Glutamatergic neuron (in vitro differentiated cells): Measurements from ENCODE around the gene FAM136A. TPM values are rescaled to one million over a fixed set of nuclear protein-coding genes. Genes with fewer than 3 reads are reported as not detected.
"Not testable (repeated sequence)": the region's sequence is repeated elsewhere in the genome, so short reads cannot be mapped to it uniquely, and the experiment has no call there.

Source experiments
- DNase-seq: peaks from one replicate; pipeline ENCODE4 v3.0.0; 2022
- H3K27ac Mint-ChIP-seq: one replicate; pipeline ENCODE4 v1.8.0; 2020; ENCODE audit warnings: mild to moderate bottlenecking, mixed read lengths, inconsistent platforms; ENCODE audit not compliant: unreplicated experiment
- H3K27me3 Mint-ChIP-seq: one replicate; pipeline ENCODE4 v1.8.0; 2020; ENCODE audit warnings: mild to moderate bottlenecking, moderate library complexity, mixed read lengths, inconsistent platforms; ENCODE audit not compliant: unreplicated experiment
- H3K36me3 Mint-ChIP-seq: one replicate; pipeline ENCODE4 v1.8.0; 2020; ENCODE audit warnings: mild to moderate bottlenecking, mixed read lengths, inconsistent platforms; ENCODE audit not compliant: unreplicated experiment
- H3K4me1 Mint-ChIP-seq: one replicate; pipeline ENCODE4 v1.8.0; 2020; ENCODE audit warnings: mild to moderate bottlenecking, low read depth, mixed read lengths, inconsistent platforms; ENCODE audit not compliant: unreplicated experiment
- H3K4me3 Mint-ChIP-seq: one replicate; pipeline ENCODE4 v1.8.0; 2020; ENCODE audit warnings: mild to moderate bottlenecking, mixed read lengths, inconsistent platforms; ENCODE audit not compliant: unreplicated experiment
- H3K9me3 Mint-ChIP-seq: one replicate; pipeline ENCODE4 v1.8.0; 2020; ENCODE audit warnings: mild to moderate bottlenecking, moderate library complexity, mixed read lengths, inconsistent platforms; ENCODE audit not compliant: unreplicated experiment
- total RNA-seq: library from RNA; stranded (reverse); fragmentation: NEBNext Ultra II Directional; extraction: Animal tissue kit (Norgen Biotek cat#: 25700); gene quantifications from one replicate; pipeline ENCODE4 v1.2.1, GENCODE V29; 2021; ENCODE audit not compliant: unreplicated experiment
- TF ChIP-seq, protein P1 (sequence below): fragments of 200-600 bp; sonication (generic); IDR thresholded peaks from one replicate; pipeline ENCODE4 v1.5.0; 2021; ENCODE audit not compliant: partially characterized antibody, unreplicated experiment

Gene FAM136A
- total RNA-seq, 1 donor from 2014 or later = 17.3 TPM

DNA sequence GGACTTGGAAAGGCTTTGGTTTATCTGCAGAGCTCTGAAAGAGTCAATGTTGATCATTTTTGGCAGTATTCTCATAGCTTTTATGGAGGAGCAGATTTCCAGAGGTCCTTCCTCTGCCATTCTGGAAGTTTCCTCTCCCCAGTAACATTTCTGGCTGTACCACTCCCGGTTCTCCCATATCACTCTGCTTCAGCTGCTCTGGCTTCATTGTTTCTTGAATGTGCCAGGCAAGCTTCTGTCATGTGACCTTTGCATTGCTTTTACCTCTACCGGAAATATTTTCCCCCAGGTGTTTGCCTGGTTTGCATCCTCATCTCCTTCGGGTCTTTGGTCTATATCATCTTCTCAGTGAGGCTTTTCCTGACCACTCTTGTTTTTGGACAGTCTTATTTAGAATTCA lies 31.5 kb downstream of the FAM136A start:
- H3K4me1 Mint-ChIP-seq = peaks cover 3% of the 10 kb centered on the region
- TF ChIP-seq, protein P1, sequence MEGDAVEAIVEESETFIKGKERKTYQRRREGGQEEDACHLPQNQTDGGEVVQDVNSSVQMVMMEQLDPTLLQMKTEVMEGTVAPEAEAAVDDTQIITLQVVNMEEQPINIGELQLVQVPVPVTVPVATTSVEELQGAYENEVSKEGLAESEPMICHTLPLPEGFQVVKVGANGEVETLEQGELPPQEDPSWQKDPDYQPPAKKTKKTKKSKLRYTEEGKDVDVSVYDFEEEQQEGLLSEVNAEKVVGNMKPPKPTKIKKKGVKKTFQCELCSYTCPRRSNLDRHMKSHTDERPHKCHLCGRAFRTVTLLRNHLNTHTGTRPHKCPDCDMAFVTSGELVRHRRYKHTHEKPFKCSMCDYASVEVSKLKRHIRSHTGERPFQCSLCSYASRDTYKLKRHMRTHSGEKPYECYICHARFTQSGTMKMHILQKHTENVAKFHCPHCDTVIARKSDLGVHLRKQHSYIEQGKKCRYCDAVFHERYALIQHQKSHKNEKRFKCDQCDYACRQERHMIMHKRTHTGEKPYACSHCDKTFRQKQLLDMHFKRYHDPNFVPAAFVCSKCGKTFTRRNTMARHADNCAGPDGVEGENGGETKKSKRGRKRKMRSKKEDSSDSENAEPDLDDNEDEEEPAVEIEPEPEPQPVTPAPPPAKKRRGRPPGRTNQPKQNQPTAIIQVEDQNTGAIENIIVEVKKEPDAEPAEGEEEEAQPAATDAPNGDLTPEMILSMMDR = no peak
- peaks cover 5% of the 10 kb centered on the region for H3K9me3 Mint-ChIP-seq
- H3K27ac Mint-ChIP-seq = no peak overlapping the region
- DNase-seq = no peak
- no peak overlapping the region for H3K4me3 Mint-ChIP-seq
- H3K36me3 Mint-ChIP-seq = peaks cover 15% of the 10 kb centered on the region
- H3K27me3 Mint-ChIP-seq = peaks cover 1% of the 10 kb centered on the region

DNA sequence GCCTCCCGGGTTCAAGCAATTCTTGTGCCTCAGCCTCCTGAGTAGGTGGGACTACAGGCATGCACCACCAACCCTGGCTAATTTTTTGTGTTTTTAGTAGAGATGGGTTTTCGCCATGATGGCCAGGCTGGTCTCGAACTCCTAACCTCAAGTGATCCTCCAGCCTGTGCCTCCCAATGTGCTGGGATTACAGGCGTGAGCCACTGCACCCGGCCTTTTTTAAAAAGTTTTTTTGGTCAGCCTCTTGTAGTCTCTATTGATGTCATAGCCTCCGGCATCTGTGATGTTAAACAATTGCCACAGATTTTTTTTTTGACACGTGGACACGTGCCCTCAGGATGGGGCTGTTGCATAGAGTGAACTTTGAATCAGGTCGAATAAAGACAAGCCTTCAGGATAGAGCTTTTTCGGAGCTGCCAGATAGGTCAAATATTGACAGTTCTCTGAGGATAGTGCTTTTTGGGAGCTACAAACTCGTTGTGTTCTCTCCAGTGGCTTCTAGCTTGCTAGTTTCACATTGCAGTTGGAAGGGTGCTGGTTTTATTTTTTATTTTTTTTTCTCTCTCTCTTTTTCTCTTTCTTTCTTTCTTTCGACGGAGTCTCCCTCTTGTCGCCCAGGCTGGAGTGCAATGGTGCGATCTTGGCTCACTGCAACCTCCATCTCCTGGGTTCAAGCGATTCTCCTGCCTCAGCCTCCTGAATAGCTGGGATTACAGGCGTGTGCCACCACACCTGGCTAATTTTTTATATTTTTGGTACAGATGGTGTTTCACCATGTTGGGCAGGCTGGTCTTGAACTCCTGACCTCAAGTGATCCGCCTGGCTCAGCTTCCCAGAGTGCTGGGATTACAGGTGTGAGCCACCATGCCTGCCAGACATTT lies 32.2 kb downstream of the FAM136A start:
- H3K9me3 Mint-ChIP-seq = not testable (repeated sequence)

DNA sequence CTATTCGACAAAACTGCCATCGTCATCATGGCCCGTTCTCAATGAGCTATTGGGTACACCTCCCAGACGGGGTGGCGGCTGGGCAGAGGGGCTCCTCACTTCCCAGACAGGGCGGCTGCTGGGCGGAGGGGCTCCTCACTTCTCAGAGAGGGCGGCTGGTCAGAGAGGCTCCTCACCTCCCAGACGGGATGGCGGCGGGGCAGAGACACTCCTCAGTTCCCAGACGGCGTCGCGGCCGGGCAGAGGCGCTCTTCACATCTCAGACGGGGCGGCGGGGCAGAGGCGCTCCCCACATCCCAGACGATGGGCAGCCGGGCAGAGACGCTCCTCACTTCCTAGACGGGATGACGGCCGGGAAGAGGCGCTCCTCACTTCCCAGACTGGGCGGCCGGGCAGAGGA lies 34.9 kb downstream of the FAM136A start:
- H3K27ac Mint-ChIP-seq, H3K27me3 Mint-ChIP-seq, DNase-seq, H3K4me1 Mint-ChIP-seq, H3K4me3 Mint-ChIP-seq, H3K9me3 Mint-ChIP-seq: not testable (repeated sequence)
- peaks cover 16% of the 10 kb centered on the region for H3K36me3 Mint-ChIP-seq

More for the DNA sequence above, 32.2 kb downstream of the FAM136A start:
- not testable (repeated sequence) for H3K27me3 Mint-ChIP-seq, H3K27ac Mint-ChIP-seq, DNase-seq, H3K4me3 Mint-ChIP-seq, H3K4me1 Mint-ChIP-seq
- H3K36me3 Mint-ChIP-seq = peaks cover 16% of the 10 kb centered on the region

DNA sequence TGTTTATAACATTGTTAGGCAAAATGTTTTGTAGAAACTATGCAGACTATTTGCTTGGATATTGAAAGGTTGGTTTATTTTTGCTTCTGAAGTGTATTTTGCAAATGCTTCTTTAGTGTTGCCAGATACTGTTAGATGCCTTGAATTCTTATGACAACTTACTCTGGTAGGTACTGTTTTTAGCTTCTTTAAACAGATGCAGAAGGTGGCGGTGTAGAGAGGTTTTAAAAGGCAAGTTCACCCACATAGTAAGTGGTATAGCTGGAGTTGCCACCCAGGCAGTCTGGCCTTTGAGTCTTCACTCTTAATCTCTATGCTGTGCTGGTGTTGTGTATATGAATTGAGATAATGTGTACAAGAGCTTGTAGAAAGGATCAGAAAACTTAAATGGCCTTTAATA lies 40.4 kb downstream of the FAM136A start:
- Mint-ChIP-seq H3K4me1 (peaks cover 17% of the 10 kb centered on the region), H3K27me3 (peaks cover 1% of the 10 kb centered on the region), H3K4me3 (no peak overlapping the region), H3K9me3 (peaks cover 6% of the 10 kb centered on the region), H3K36me3 (peaks cover 13% of the 10 kb centered on the region), H3K27ac (no peak overlapping the region)
- TF ChIP-seq, protein P1 = no peak
- no peak for DNase-seq

DNA sequence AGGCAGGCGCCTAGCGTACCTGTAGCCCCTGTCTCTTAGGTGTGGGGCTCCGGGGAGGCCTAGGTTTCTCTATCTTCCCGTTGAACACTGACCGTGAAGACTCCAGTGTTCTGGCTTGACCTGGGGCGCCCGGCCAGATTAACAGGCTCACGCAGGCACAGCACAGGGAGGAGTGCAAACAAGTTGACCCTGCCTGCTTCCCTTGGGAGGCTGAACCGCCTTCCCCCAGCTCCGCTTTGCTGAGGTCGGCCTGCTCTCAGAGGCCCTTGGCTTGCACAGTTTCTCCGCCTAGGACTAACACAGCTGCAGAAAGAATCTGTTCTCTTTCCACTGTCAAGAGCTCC lies 43.4 kb downstream of the FAM136A start:
- Mint-ChIP-seq H3K27me3 (no peaks in the 10 kb centered on the region), H3K27ac (peak overlapping the region; percentile 76), H3K9me3 (peaks cover 4% of the 10 kb centered on the region), H3K4me1 (peaks cover 15% of the 10 kb centered on the region), H3K36me3 (no peaks in the 10 kb centered on the region), H3K4me3 (peak overlapping the region; percentile 88)
- TF ChIP-seq, protein P1 = no peak
- DNase-seq = peak; percentile 74

DNA sequence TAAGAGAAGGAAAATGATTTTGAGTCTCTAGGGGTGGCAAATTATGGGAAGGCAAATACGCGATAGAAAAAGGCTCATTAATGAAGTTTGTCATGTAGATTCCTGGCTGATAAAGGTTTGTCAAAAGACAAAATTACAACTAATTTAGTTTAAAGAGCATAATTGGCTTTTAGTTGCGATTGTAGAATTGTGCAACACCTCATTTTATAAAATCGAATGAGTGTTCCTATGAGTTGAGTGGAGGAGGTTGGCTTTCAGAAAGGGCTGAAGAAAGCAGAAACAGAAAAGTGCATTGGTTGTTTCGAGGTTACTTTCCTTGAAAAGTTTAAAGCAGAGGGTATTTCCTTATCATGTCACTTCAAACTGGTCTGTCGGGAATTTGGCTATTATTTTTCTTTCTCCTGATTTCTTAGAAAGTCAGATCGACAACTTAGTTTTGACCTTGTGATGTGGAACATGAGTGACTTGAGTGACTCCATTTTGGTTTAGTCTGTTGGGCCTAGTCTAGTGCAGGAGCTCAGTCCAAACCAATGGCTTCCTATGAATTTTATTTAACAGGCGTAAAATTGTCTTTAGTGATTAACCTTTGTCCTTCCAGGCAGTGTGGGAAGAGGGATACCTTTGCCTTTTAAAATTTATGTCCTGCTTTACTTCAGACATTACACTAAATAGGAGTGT lies 46.1 kb downstream of the FAM136A start:
- H3K9me3 Mint-ChIP-seq = peaks cover 4% of the 10 kb centered on the region
- H3K27me3 Mint-ChIP-seq = no peaks in the 10 kb centered on the region
- peak overlapping the region; percentile 18 for H3K27ac Mint-ChIP-seq
- TF ChIP-seq, protein P1 = no peak
- H3K4me1 Mint-ChIP-seq = peaks cover 11% of the 10 kb centered on the region
- no peak overlapping the region for H3K4me3 Mint-ChIP-seq
- H3K36me3 Mint-ChIP-seq = no peaks in the 10 kb centered on the region
- DNase-seq = no peak
